GM23338 (cell line): ENCODE measurements around the gene NABP1.

Source experiments
- CTCF ChIP-seq, 2 experiments: fragments of 200-600 bp in 1 of 2; sonication (generic) in 1 of 2; conservative IDR thresholded peaks; 2 replicates each; pipeline versions ENCODE4 v1.5.1 to v1.6.1; 2016 to 2017; ENCODE audit warnings: antibody characterized with exemption in 2 of 2, low read depth in 2 of 2, mild to moderate bottlenecking in 2 of 2, moderate library complexity in 1 of 2
- EZH2 ChIP-seq: fragments of 200-600 bp; sonication (generic); IDR thresholded peaks from one replicate; pipeline ENCODE4 v1.8.0; 2017; ENCODE audit warnings: antibody characterized with exemption, mild to moderate bottlenecking, low read depth; ENCODE audit not compliant: unreplicated experiment
- POLR2AphosphoS5 ChIP-seq: IDR thresholded peaks from 2 replicates; pipeline ENCODE4 v1.6.1; 2016; ENCODE audit warnings: antibody characterized with exemption, low read depth
- STAT1 ChIP-seq: IDR thresholded peaks from one replicate; pipeline ENCODE4 v1.6.1; 2016; ENCODE audit warnings: antibody characterized with exemption; ENCODE audit not compliant: unreplicated experiment

DNA sequence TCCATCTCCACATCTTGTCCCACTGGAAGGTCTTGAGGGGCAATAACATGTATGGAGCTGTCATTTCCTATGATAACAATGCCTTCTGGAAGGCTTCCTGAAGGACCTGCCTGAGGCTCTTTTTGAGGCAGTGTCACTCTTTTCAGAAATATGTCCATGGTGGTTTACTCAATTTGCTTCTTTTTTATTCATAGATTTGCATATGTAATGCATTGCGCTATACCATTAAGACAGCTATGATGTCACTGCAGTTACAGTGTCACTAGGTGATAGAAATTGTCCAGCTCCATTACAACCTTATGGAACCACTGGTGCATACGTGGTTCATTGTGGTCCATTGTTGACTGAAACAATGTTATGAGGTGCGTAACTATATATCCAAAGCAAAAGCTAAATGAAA is 19.9 kb downstream of the NABP1 start:
- TF ChIP-seq CTCF (conservative IDR thresholded peaks at IDR 0.05; ENCODE audit: low read depth in 2 of 2) (no peak), STAT1 (no peak), EZH2 (no peak), POLR2AphosphoS5 (no peak)
